ENCODE data around the gene UBE2E1. TPM values are rescaled to one million over a fixed set of nuclear protein-coding genes. Genes with fewer than 3 reads are reported as not detected.

Gene UBE2E1
- total RNA-seq, 4 donors from 2014 or later: 61.6 to 88.4 (median 79.6) TPM

DNA sequence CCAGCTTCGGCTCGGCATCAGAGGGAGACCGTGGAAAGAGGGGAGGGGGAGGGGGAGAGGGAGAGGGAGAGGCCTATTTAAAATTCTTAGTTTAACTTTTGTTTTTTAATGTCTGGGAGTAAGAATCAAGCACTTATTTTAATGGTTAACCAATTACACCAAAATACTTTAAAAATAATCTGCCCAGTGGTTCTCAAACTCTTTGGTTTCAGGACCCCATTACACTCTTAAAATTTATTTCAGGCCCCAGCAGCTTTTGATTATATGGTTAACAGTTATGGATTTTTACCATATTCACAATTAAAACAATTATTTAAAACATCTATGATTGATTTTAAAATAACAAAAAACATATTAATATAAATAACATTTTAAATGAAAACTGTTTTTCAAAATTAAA lies 66.6 kb downstream of the UBE2E1 start:
- Histone ChIP-seq H3K27me3 (no peaks in the 10 kb centered on the region), H3K4me1 (peaks cover 7 to 24% of the 10 kb centered on the region in 2 donors), H3K9me3 (no peaks in the 10 kb centered on the region), H3K27ac (no peak overlapping the region), H3K4me3 (replicated peaks in 1 of 3) (no peak overlapping the region), H3K36me3 (no peaks in the 10 kb centered on the region)
- no peak for DNase-seq
- intact Hi-C loops (cut with DNase I): no loop called here
- TF ChIP-seq, protein P1, sequence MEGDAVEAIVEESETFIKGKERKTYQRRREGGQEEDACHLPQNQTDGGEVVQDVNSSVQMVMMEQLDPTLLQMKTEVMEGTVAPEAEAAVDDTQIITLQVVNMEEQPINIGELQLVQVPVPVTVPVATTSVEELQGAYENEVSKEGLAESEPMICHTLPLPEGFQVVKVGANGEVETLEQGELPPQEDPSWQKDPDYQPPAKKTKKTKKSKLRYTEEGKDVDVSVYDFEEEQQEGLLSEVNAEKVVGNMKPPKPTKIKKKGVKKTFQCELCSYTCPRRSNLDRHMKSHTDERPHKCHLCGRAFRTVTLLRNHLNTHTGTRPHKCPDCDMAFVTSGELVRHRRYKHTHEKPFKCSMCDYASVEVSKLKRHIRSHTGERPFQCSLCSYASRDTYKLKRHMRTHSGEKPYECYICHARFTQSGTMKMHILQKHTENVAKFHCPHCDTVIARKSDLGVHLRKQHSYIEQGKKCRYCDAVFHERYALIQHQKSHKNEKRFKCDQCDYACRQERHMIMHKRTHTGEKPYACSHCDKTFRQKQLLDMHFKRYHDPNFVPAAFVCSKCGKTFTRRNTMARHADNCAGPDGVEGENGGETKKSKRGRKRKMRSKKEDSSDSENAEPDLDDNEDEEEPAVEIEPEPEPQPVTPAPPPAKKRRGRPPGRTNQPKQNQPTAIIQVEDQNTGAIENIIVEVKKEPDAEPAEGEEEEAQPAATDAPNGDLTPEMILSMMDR (IDR thresholded peaks at IDR 0.05): no peak
- TF ChIP-seq POLR2A (IDR thresholded peaks at IDR 0.05): no peak
- WGBS, 2 donors: 94 to 98% methylated on average over 3 of the region's 3 CpGs

- no peak overlapping the region for H3K4me3 ChIP-seq (replicated peaks in 1 of 3)
- no peaks in the 10 kb centered on the region for H3K36me3 ChIP-seq
- intact Hi-C loops (cut with DNase I): no loop called here
- no peak overlapping the region for H3K27ac ChIP-seq
- no peaks in the 10 kb centered on the region for H3K27me3 ChIP-seq
- no peak for TF ChIP-seq POLR2A (IDR thresholded peaks at IDR 0.05)
- TF ChIP-seq, protein P1 (IDR thresholded peaks at IDR 0.05): no peak
- peaks cover 9 to 27% of the 10 kb centered on the region in 2 donors for H3K4me1 ChIP-seq
- DNase-seq: no peak
- 84 to 86% methylated on average over 2 of the region's 2 CpGs for WGBS, 2 donors
- no peaks in the 10 kb centered on the region for H3K9me3 ChIP-seq
Measured at GRCh38 chr3:23873941-23874340, 68.2 kb downstream of the UBE2E1 start.

DNA sequence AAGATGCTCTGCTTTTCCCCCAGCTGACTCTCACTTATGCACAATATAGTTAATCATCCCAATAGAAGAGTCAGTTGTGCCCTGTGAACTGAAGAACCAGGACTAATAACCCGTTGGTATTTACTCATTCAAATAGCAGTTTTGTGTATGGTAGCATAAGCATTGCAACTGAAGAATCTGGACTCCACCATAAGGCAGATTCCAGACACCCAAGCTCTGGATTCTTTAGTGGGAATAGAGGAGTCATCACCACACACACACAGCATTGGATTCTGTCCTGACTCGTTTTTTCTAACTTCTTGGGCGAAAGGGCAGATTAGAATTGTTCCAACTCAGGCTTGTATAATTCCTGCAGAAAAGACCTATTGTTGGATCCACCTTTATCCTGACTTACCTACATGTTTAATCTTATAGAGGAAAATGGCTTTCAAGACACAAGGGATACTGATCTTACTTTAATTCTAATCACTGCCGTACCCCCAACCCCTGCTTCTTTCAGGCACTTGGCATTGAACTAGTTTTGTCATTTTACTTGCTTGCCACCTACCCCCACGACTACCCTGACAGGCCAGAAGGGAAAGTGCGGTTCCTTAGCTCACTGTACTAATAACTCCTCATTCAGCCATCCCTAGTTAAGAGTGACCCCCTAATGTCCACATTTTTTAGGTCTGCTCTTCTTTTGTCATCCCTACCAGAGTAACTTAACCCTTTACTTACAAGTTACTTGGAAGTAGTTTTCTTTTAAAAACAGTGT lies 68.8 kb downstream of the UBE2E1 start:
- Histone ChIP-seq H3K4me1 (peaks cover 9 to 27% of the 10 kb centered on the region in 2 donors), H3K27ac (no peak overlapping the region), H3K9me3 (no peaks in the 10 kb centered on the region), H3K4me3 (replicated peaks in 1 of 3) (no peak overlapping the region), H3K36me3 (no peaks in the 10 kb centered on the region), H3K27me3 (no peaks in the 10 kb centered on the region)
- WGBS, 2 donors: 77 to 79% methylated on average over 6 of the region's 6 CpGs
- TF ChIP-seq, protein P1 (IDR thresholded peaks at IDR 0.05): no peak
- TF ChIP-seq POLR2A (IDR thresholded peaks at IDR 0.05): no peak
- DNase-seq: no peak
- intact Hi-C loops (cut with DNase I): no loop called here

- H3K9me3 ChIP-seq: no peaks in the 10 kb centered on the region
- no peaks in the 10 kb centered on the region for H3K27me3 ChIP-seq
- intact Hi-C loops (cut with DNase I): no loop called here
- WGBS, 2 donors: 84 to 86% methylated on average over 4 of the region's 4 CpGs
- H3K27ac ChIP-seq: no peak overlapping the region
- no peaks in the 10 kb centered on the region for H3K36me3 ChIP-seq
- peaks cover 9 to 27% of the 10 kb centered on the region in 2 donors for H3K4me1 ChIP-seq
- no peak for DNase-seq
- TF ChIP-seq, protein P1 (IDR thresholded peaks at IDR 0.05): no peak
- TF ChIP-seq POLR2A (IDR thresholded peaks at IDR 0.05): no peak
- H3K4me3 ChIP-seq (replicated peaks in 1 of 3): no peak overlapping the region
Measured at GRCh38 chr3:23875113-23875725, 69.5 kb downstream of the UBE2E1 start.

- WGBS, 2 donors: 83 to 86% methylated on average over 2 of the region's 2 CpGs
- no peaks in the 10 kb centered on the region for H3K9me3 ChIP-seq
- DNase-seq: no peak
- intact Hi-C loops (cut with DNase I): no loop called here
- no peak overlapping the region for H3K27ac ChIP-seq
- peaks cover 9 to 27% of the 10 kb centered on the region in 2 donors for H3K4me1 ChIP-seq
- no peaks in the 10 kb centered on the region for H3K36me3 ChIP-seq
- TF ChIP-seq, protein P1 (IDR thresholded peaks at IDR 0.05): no peak
- no peak for TF ChIP-seq POLR2A (IDR thresholded peaks at IDR 0.05)
- no peak overlapping the region for H3K4me3 ChIP-seq (replicated peaks in 1 of 3)
- H3K27me3 ChIP-seq: no peaks in the 10 kb centered on the region
Measured at GRCh38 chr3:23876923-23877322, 71.2 kb downstream of the UBE2E1 start.

Data from thyroid gland (tissue), 4 donors.